Measurements from ENCODE around the gene ETV6.

The ETV6 gene

DNA sequence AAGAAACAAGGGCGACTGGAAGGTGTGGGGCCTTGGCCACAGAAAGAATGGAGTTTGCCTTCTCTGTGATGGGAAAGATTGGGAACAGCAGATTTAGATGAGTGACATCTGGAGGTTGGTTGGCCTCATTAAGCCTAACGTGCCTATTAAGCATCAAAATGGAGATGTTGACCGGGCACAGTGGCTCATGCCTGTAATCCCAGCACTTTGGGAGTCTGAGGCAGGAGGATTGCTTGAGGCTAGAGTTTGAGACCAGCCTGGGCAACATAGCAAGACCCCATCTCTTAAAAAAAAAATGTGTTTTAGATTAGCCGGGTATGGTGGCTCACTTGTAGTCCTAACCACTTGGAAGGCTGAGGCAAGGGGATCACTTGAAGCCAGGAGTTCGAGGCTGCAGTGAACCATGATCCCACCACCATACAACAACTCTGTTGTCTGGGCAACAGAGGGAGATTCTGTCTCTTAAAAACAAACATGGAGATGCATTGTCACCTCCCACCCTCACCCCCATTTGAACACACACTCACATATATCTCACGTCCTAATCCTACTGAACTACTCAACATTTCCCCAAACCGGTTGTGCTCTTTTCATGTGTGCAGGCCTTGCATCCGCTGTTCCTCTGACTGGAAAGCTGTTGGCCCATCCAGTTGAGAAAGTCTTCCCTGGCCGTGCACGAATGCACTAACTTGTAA, 172.1 kb downstream of the ETV6 start:
- DNase-seq (ENCODE audit: insufficient read length) = no peak
- no peak for FAIRE-seq
- no peak for TF ChIP-seq POLR2AphosphoS5 (IDR thresholded peaks at IDR 0.05; ENCODE audit: low read depth, low read length)
- TF ChIP-seq TAF1 (IDR thresholded peaks at IDR 0.05; ENCODE audit: borderline replicate concordance, low read depth, low read length) = no peak
- no peak for TF ChIP-seq POLR2A (IDR thresholded peaks at IDR 0.05; ENCODE audit: low read depth, low read length)

- peak; percentile 95 for FAIRE-seq
- TF ChIP-seq POLR2A (IDR thresholded peaks at IDR 0.05; ENCODE audit: low read depth, low read length) = no peak
- no peak for TF ChIP-seq TAF1 (IDR thresholded peaks at IDR 0.05; ENCODE audit: borderline replicate concordance, low read depth, low read length)
- no peak for DNase-seq (ENCODE audit: insufficient read length)
These were observed 172.8 kb downstream of the ETV6 start for GRCh38 chr12:11822081-11822834.

- TF ChIP-seq TAF1 (IDR thresholded peaks at IDR 0.05; ENCODE audit: borderline replicate concordance, low read depth, low read length) = no peak
- TF ChIP-seq POLR2A (IDR thresholded peaks at IDR 0.05; ENCODE audit: low read depth, low read length) = no peak
- TF ChIP-seq POLR2AphosphoS5 (IDR thresholded peaks at IDR 0.05; ENCODE audit: low read depth, low read length) = no peak
- FAIRE-seq = peak; percentile 85
These were observed 173.6 kb downstream of the ETV6 start for GRCh38 chr12:11823043-11823442.

DNA sequence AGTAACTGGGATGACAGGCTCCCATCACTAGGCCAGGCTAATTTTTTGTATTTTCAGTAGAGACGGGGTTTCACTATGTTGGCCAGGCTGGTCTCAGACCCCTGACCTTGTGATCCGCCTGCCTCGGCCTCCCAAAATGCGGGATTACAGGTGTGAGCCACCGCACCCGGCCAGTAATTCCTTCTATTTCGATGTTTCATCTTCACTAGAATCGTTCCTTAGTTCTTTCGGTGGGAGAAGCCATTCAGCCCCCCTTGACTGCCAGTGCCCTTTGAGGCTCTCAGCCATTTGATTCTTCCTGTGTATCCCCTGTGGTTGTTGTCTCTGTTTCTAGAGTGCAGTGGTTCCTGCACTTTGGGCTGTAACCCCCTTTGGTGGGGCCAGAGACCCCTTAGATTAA, 174.1 kb downstream of the ETV6 start:
- FAIRE-seq (no peak), DNase-seq (ENCODE audit: insufficient read length) (no peak)
- TF ChIP-seq POLR2AphosphoS5 (IDR thresholded peaks at IDR 0.05; ENCODE audit: low read depth, low read length) (no peak), TAF1 (IDR thresholded peaks at IDR 0.05; ENCODE audit: borderline replicate concordance, low read depth, low read length) (no peak), POLR2A (IDR thresholded peaks at IDR 0.05; ENCODE audit: low read depth, low read length) (no peak)

More at GRCh38 chr12:11823043-11823442, 173.6 kb downstream of the ETV6 start:
- DNase-seq (ENCODE audit: insufficient read length) = no peak

DNA sequence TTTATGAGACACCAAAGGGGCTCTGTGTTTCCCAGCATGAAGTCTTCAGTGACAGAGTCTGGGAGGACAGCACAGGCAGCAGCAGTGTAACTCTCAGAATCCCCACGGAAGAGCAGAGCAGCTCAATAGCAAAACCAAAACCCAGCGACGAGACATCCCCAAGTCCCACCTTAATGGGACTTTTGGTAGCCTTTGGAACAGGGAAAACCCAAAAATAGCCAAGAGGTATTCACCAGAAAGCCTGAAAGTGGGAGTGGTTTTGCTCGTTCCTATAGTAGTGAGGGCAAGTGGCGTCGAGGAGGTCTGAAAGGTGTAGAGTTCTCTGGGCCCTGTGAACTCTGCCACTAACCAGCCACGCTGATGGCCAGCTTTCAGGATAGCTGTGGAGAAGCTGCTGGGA, 174.6 kb downstream of the ETV6 start:
- DNase-seq (ENCODE audit: insufficient read length) (no peak), FAIRE-seq (peak; percentile 40)
- TF ChIP-seq POLR2A (IDR thresholded peaks at IDR 0.05; ENCODE audit: low read depth, low read length) (no peak), TAF1 (IDR thresholded peaks at IDR 0.05; ENCODE audit: borderline replicate concordance, low read depth, low read length) (no peak), POLR2AphosphoS5 (IDR thresholded peaks at IDR 0.05; ENCODE audit: low read depth, low read length) (no peak)

GRCh38 chr12:11824736-11825135, 175.3 kb downstream of the ETV6 start:
- no peak for TF ChIP-seq POLR2AphosphoS5 (IDR thresholded peaks at IDR 0.05; ENCODE audit: low read depth, low read length)
- TF ChIP-seq POLR2A (IDR thresholded peaks at IDR 0.05; ENCODE audit: low read depth, low read length) = no peak
- no peak for TF ChIP-seq TAF1 (IDR thresholded peaks at IDR 0.05; ENCODE audit: borderline replicate concordance, low read depth, low read length)
- FAIRE-seq (no peak), DNase-seq (ENCODE audit: insufficient read length) (no peak)

GRCh38 chr12:11825278-11825677, 175.8 kb downstream of the ETV6 start:
- no peak for DNase-seq (ENCODE audit: insufficient read length)
- no peak for TF ChIP-seq POLR2A (IDR thresholded peaks at IDR 0.05; ENCODE audit: low read depth, low read length)
- FAIRE-seq = peak; percentile 27

GRCh38 chr12:11826574-11826973, 177.1 kb downstream of the ETV6 start:
- TF ChIP-seq TAF1 (IDR thresholded peaks at IDR 0.05; ENCODE audit: borderline replicate concordance, low read depth, low read length) (no peak), POLR2A (IDR thresholded peaks at IDR 0.05; ENCODE audit: low read depth, low read length) (no peak), POLR2AphosphoS5 (IDR thresholded peaks at IDR 0.05; ENCODE audit: low read depth, low read length) (no peak)
- DNase-seq (ENCODE audit: insufficient read length) = no peak
- FAIRE-seq = no peak

DNA sequence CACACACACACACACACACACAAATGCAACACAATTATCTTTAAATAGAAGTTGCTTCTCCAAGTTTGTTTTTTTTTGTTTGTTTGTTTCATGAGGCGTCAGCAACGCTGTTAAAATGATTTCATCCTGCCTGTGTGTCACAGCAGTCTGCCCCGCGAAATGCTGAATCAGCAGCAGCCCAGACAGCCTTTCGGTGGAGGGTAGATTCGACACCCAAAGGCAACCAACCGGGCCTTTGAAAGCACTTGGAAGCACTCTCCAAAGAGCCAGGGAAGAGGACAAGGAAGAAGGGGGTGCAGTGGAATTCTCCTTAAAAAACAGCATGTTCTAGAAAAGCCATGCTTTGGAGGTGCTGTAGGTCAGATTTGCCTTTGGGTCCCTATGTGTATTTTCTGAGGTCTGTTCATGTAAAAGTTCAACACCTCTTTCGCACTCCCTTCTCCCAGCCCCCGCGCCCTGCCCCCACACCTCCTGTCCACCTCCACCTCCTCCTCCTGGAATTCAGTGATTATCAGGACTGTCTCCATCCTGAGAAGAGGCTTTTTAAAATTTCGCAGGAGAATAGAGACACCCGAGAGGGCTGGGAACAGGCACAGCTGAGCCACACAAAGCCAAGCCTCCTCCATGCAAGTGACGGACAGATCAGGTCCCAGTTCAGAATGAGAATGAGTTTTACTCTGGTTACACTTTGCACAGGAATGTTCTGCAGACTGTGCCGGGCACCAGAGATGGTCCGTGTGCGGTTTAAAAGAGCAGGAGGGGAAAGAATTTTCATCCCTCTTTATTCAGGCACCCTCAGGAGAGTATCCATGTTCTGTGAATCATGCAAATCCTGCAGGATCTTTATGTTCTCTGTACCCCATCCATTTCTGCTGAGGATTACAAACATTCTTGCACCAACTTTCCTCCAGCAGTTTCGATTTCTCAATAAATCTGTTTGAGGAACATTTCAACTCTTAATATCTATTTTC, 177.9 kb downstream of the ETV6 start:
- TF ChIP-seq POLR2A (IDR thresholded peaks at IDR 0.05; ENCODE audit: low read depth, low read length) (no peak), POLR2AphosphoS5 (IDR thresholded peaks at IDR 0.05; ENCODE audit: low read depth, low read length) (no peak), TAF1 (IDR thresholded peaks at IDR 0.05; ENCODE audit: borderline replicate concordance, low read depth, low read length) (no peak)
- FAIRE-seq (no peak), DNase-seq (ENCODE audit: insufficient read length) (no peak)

DNA sequence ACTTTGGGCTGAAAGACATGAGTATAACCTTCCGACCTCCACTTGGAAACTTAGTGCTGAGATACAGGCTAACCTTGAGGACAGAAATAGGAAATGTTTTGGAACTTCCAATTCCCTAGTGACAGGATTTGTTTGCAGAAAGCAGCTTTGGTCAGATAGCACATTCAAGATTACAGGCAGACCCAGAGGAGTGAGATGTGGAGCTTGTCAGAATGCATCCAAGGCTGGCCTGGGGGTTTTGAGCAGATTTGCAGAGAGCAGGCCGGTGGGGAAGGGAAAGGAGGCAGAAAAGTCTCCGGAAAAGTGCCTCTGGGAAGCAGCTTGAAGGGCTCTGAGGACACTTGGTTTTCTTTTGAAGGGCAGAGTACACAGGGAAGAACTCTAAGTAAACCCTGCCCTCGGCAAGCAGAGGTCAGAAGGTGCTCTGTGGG, 180.3 kb downstream of the ETV6 start:
- DNase-seq (ENCODE audit: insufficient read length) = no peak
- no peak for FAIRE-seq
- no peak for TF ChIP-seq POLR2A (IDR thresholded peaks at IDR 0.05; ENCODE audit: low read depth, low read length)
- TF ChIP-seq TAF1 (IDR thresholded peaks at IDR 0.05; ENCODE audit: borderline replicate concordance, low read depth, low read length) = no peak
- TF ChIP-seq POLR2AphosphoS5 (IDR thresholded peaks at IDR 0.05; ENCODE audit: low read depth, low read length) = no peak

DNA sequence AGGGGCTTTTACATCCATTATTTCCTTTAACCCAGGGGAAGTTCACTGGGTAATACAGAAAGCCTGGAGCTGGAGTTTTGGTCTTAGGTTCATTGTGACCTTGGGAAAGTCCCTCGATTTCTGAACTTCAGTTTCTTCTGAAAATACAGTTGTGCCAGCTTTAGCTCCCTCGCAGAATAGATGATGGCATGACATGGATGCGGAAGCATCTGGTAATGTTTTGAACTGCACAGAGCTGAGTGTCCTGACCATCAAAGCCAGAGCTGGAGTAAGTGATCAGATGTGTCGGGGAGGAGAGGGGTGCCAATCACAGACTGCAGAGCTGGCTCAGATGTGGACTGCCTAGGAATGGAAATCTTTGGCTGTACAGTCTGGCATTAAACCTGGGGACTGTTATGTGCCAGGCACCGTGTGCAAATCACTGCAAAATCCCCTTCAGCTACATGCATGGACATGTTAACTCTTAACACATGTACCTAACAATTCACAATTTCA, 180.9 kb downstream of the ETV6 start:
- TF ChIP-seq POLR2AphosphoS5 (IDR thresholded peaks at IDR 0.05; ENCODE audit: low read depth, low read length) = peak; percentile 34; the same call in 1 of the 2 replicates
- no peak for TF ChIP-seq TAF1 (IDR thresholded peaks at IDR 0.05; ENCODE audit: borderline replicate concordance, low read depth, low read length)
- TF ChIP-seq POLR2A (IDR thresholded peaks at IDR 0.05; ENCODE audit: low read depth, low read length) = peak; percentile 34; the same call in 1 of the 2 replicates
- peak; percentile 81 for FAIRE-seq
- DNase-seq (ENCODE audit: insufficient read length) = no peak

All from GM12892 (cell line).